Thyroid gland (tissue), 4 donors: Measurements from ENCODE around the gene KRTAP1-3.

Experiments used
- CTCF ChIP-seq, 6 experiments: fragments of 200-600 bp in 3 of 6; fragments of 450-650 bp in 3 of 6; sonication (generic) in 3 of 6; IDR thresholded peaks; one replicate each; pipeline ENCODE4 v1.5.1; 2016 to 2019; ENCODE audit warnings: antibody characterized with exemption in 6 of 6, mild to moderate bottlenecking in 2 of 6, inconsistent platforms in 1 of 6, moderate library complexity in 1 of 6
- POLR2A ChIP-seq, 2 donors: fragments of 450-650 bp; IDR thresholded peaks; one replicate each; pipeline ENCODE4 v1.6.1; 2017; ENCODE audit warnings: antibody characterized with exemption in 2 of 2, mild to moderate bottlenecking in 2 of 2, moderate library complexity in 1 of 2

GRCh38 chr17:41010441-41010840, 24.2 kb downstream of the KRTAP1-3 start:
- TF ChIP-seq POLR2A (IDR thresholded peaks at IDR 0.05) (no peak), CTCF (IDR thresholded peaks at IDR 0.05) (no peak)
